ENCODE data around the gene COL18A1.

COL18A1 gene

GRCh38 chr21:45457161-45457831 is 52.3 kb downstream of the COL18A1 start:
- DNase-seq = no peak

- DNase-seq = no peak
Observed at GRCh38 chr21:45457832-45458172, 52.8 kb downstream of the COL18A1 start.

DNA sequence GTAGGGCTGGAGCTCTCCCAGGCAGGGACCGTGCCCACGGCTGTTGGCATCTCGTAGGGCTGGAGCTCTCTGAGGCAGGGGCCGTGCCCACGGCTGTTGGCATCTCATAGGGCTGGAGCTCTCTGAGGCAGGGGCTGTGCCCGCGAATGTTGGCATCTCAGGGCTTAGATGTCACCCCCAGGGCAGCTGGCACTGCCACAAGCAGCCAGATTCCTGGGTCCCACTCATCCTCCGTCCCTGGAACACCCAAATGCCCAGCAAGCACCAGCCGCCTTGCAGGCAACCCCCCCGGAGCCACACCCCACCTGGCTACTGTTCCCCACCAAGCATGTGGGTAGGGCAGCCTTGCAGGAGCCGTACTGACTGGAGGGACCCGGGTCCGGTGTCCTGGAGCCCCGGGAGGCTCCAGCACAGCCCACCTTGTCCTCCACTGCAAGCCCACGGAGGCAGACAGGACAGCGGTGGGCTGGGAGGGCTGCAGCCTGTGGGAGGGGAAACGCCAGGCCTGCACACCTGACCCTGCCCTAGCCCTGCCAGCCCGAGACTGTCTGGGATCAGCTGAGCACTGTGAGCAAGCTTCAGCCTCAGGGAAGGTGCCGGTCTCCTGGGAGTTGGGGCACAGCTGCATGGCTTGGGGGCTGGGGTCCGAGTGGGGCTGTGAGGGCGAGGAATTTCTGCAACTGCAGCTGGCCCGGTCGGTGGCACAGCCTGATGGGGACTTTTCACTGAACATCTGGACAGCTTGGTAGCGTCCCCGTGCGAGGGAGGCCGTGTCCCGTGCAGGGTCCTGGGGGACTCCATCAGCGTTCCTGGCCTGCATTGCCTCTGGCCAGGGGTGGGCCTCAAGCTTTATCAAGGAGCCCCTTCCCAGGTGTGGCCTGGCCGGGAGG is 53.6 kb downstream of the COL18A1 start:
- DNase-seq = no peak

- no peak for DNase-seq
Observed at GRCh38 chr21:45459171-45460010, 54.4 kb downstream of the COL18A1 start.

DNA sequence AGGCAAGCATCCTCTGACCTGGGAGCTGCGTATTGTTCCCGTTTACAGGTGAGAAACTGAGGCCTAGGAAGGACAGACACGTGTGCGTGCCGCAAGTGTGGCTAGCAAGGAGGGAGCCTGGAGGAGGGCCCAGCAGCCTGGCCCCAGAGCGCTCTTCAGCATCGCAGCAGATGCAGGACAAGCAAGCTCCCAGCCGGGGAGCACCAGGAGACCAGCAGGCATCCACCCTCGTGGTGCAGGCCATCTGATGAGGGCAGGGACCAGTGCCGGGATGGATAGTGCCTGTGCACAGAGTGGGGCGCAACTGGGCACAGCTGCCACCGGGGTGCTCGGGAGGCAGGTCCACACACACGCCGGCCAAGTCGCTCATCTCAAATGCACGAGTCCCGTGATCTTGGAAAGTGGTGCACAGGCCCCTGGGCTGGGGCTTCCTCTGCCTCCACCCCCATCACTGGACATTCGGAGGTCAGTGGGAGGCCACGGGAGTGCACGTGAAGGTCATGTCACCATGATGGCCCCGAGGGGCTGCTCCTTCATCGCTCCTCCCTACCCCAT is 55.1 kb downstream of the COL18A1 start:
- no peak for DNase-seq

- no peak for DNase-seq
Observed at GRCh38 chr21:45460611-45461368, 55.8 kb downstream of the COL18A1 start.

GRCh38 chr21:45461369-45461750 is 56.4 kb downstream of the COL18A1 start:
- DNase-seq = no peak

DNA sequence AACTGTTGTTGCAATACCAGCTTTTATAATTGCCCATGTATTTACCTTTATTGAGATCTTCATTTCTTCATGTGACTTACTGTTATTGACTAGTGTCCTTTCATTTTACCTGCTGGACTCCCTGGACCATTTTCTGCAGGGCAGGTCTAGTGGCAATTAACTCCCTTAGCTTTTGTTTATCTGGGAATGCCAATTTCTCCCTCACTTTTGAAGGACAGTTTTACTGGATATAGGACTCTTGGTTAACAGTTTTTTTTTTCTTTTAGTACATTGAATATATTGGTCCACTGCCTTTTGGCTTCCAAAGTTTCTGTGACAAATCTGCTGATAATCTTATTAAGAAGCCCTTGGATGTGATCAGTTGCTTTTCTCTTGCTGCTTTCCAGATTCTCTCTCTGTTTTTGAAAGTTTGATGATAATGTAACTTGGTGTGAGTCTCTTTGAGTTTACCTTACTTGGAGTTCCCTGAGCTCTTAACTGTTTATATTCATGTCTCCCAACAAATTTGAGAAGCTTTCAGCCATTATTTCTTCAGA is 56.9 kb downstream of the COL18A1 start:
- no peak for DNase-seq

GRCh38 chr21:45463871-45464270 is 58.9 kb downstream of the COL18A1 start:
- no peak for DNase-seq

- DNase-seq = no peak
Observed at GRCh38 chr21:45464309-45464708, 59.3 kb downstream of the COL18A1 start.

DNA sequence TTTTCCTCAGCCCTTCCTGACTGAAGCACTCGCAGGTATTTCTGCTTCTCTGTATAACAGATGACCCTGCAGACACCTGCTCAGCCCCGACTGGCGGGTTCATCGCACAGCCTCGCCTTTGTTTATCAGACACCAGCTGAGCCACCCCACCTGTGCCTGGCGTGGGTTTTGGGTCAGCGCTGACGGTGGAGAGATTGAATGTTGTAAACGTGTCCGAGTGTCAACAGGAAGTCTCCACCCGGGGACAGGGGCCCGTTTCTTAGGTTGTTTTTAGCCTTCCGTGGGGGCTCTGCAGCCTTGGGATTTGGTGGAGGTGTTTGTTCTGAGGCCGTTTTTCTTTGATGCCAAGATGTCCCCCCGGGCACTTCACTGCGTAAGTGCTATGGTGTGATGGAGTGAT is 60.1 kb downstream of the COL18A1 start:
- DNase-seq = no peak

DNA sequence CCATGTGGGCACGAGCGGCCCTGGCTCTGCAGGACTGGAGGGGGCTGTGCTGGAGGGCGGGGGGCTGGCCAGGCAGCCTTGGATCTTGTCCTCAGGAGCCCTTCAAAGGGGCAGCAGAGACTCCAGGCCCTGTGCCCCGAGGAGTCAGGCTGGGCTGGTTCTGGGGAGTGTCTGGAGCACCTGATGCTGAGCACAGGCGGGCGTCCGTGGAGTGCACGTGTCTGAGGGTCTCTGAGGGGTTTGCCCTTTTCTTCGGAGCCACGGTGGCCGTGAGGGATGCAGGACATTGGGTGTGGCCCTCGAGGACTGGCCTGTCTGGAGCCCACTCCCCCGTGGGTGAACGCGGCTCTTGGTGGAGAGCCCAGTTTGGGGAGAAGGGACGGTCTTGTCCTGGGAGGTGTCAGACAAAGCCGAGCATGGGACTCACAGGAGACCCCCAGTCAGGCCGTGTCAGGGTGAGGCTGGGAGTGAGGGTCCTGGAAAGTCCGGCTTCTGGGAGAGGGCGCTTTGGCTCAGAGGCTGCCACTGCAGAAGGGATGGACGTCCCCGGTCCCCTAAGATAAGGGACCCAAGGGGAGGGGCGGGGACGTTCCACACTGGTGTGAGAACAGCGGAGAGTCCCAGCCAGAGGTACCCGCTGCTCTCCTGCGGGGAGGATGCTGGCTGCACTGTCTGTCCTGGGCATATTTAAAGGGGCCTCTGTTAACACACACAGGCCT is 60.8 kb downstream of the COL18A1 start:
- DNase-seq = no peak

DNA sequence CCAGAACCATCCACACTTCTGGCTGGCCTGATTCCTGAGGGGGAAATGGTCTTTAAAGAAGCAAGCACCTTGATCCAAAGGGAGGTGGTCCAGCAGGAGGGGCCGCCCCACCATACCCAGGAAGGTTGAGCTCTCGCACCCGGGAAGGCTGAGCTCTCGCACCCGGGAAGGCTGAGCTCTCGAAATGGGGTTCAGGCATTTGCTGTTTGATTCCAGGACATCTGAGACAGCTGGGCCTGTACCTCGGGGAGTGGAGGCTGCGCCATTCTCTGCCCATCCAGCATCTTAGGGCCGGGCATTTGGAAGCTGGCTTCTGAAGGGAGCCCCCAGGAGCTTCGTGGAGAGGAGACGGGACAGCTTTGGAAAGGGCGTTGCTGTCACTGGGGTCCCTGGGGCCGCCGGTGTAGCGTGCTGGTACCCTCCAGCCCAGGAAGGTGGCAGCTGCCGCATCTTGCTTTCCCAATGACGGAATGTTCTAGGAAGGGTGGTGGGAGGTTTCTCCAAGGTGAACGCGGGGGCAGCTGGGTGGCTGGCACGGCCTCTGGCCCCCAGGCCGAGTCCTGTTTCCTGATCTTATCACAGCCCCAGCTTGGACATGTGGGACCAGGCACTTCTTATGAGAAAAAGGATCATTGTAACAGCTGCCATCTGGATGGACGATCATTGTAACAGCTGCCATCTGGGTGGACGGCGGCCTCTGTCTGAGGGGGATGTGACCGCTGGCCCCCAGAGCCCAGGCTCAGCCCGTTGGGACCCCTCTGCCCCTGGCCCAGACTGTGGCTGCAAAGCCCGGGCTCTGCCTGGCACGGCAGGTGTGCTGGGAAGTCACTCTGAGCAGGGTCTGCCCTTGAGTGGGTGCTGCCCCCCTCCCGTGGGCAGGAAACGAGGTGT is 61.6 kb downstream of the COL18A1 start:
- no peak for DNase-seq

DNA sequence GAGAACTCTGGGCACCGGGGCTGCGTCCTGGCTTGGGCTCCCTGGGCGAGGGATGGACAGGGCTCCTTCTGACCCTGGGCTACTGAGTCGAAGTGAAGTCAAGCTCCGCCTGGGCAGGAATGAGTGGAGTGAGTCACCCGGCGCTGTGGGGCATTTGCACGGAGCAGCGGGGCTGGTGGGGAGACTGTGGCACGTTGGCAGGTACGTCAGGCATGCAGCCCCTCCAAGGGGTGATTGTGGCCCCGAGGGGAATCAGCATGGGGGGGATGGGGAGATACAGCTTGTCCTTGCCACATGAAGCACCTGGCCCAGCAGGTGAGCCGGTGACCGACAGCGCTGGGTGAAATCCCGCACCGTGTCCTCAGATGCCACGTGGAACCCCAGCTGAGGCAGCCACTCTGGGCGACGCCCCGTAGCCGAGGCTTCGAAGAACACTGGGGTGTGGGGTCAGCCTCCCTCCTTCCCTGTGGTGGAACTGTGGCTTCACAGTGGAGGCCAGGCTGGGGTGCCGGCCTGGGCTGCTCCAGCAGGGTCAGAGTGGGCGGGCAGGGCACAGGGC is 62.3 kb downstream of the COL18A1 start:
- no peak for DNase-seq

GRCh38 chr21:45468051-45468970 is 63.3 kb downstream of the COL18A1 start:
- no peak for DNase-seq

GRCh38 chr21:45468971-45469272 is 64.0 kb downstream of the COL18A1 start:
- no peak for DNase-seq

GRCh38 chr21:45469273-45470086 is 64.5 kb downstream of the COL18A1 start:
- no peak for DNase-seq

GRCh38 chr21:45470087-45470515 is 65.1 kb downstream of the COL18A1 start:
- DNase-seq = no peak
